NOMO-1 (cell line): ENCODE data around the gene DOCK1.

Experiments
- DNase-seq, 2 experiments: peaks; one replicate each; lab custom pipeline; 2025; ENCODE audit not compliant: unreplicated experiment in 2 of 2; lab: John Stamatoyannopoulos, UW

DOCK1 gene

GRCh38 chr10:127374074-127374680, 468.9 kb downstream of the DOCK1 start:
- no peak for DNase-seq

- DNase-seq: no peak
Measured at GRCh38 chr10:127374901-127375300, 469.7 kb downstream of the DOCK1 start.

GRCh38 chr10:127375461-127375860, 470.2 kb downstream of the DOCK1 start:
- no peak for DNase-seq

- DNase-seq: no peak
Measured at GRCh38 chr10:127376071-127376470, 470.8 kb downstream of the DOCK1 start.

- DNase-seq: no peak
Measured at GRCh38 chr10:127378628-127379027, 473.4 kb downstream of the DOCK1 start.

- no peak for DNase-seq
Measured at GRCh38 chr10:127384532-127384931, 479.3 kb downstream of the DOCK1 start.

- DNase-seq: no peak
Measured at GRCh38 chr10:127385066-127385465, 479.8 kb downstream of the DOCK1 start.

GRCh38 chr10:127386606-127387327, 481.5 kb downstream of the DOCK1 start:
- no peak for DNase-seq

GRCh38 chr10:127391875-127392274, 486.6 kb downstream of the DOCK1 start:
- no peak for DNase-seq

- no peak for DNase-seq
Measured at GRCh38 chr10:127392351-127393235, 487.4 kb downstream of the DOCK1 start.

- DNase-seq: no peak
Measured at GRCh38 chr10:127398140-127398970, 493.1 kb downstream of the DOCK1 start.

- DNase-seq: no peak
Measured at GRCh38 chr10:127398971-127399365, 493.7 kb downstream of the DOCK1 start.

- no peak for DNase-seq
Measured at GRCh38 chr10:127399668-127400067, 494.4 kb downstream of the DOCK1 start.

GRCh38 chr10:127400216-127400615, 495.0 kb downstream of the DOCK1 start:
- no peak for DNase-seq

GRCh38 chr10:127402596-127403409, 497.6 kb downstream of the DOCK1 start:
- no peak for DNase-seq

GRCh38 chr10:127405221-127405620, 500.0 kb downstream of the DOCK1 start:
- no peak for DNase-seq

- no peak for DNase-seq
Measured at GRCh38 chr10:127406018-127406550, 500.9 kb downstream of the DOCK1 start.

- DNase-seq: no peak
Measured at GRCh38 chr10:127407551-127407950, 502.3 kb downstream of the DOCK1 start.

- no peak for DNase-seq
Measured at GRCh38 chr10:127408112-127408710, 503.0 kb downstream of the DOCK1 start.
